ENCODE results near the gene BMP8A.
"Not testable (repeated sequence)": the region's sequence is repeated elsewhere in the genome, so short reads cannot be mapped to it uniquely, and the experiment has no call there.

Gene BMP8A

GRCh38 chr1:39527190-39527579 lies 35.7 kb downstream of the BMP8A start:
- not testable (repeated sequence) for DNase-seq (ENCODE audit: low spot score)

GRCh38 chr1:39528082-39528481 lies 36.6 kb downstream of the BMP8A start:
- no peak for DNase-seq (ENCODE audit: low spot score)

GRCh38 chr1:39529901-39530535 lies 38.6 kb downstream of the BMP8A start:
- no peak for DNase-seq (ENCODE audit: low spot score)

GRCh38 chr1:39531526-39531925 lies 40.1 kb downstream of the BMP8A start:
- DNase-seq (ENCODE audit: low spot score): no peak

- no peak for DNase-seq (ENCODE audit: low spot score)
Observed at GRCh38 chr1:39533442-39533841, 42.0 kb downstream of the BMP8A start.

- DNase-seq (ENCODE audit: low spot score): no peak
Observed at GRCh38 chr1:39538531-39539251, 47.3 kb downstream of the BMP8A start.

- peak; percentile 86 for DNase-seq (ENCODE audit: low spot score)
Observed at GRCh38 chr1:39539252-39539790, 47.9 kb downstream of the BMP8A start.

GRCh38 chr1:39540504-39541031 lies 49.1 kb downstream of the BMP8A start:
- DNase-seq (ENCODE audit: low spot score): peak; percentile 49

- DNase-seq (ENCODE audit: low spot score): no peak
Observed at GRCh38 chr1:39542924-39543323, 51.5 kb downstream of the BMP8A start.

GRCh38 chr1:39544327-39544726 lies 52.9 kb downstream of the BMP8A start:
- DNase-seq (ENCODE audit: low spot score): no peak

- no peak for DNase-seq (ENCODE audit: low spot score)
Observed at GRCh38 chr1:39545531-39545930, 54.1 kb downstream of the BMP8A start.

- DNase-seq (ENCODE audit: low spot score): no peak
Observed at GRCh38 chr1:39554277-39554676, 62.8 kb downstream of the BMP8A start.

- DNase-seq (ENCODE audit: low spot score): no peak
Observed at GRCh38 chr1:39561279-39561678, 69.8 kb downstream of the BMP8A start.

GRCh38 chr1:39562886-39563285 lies 71.5 kb downstream of the BMP8A start:
- no peak for DNase-seq (ENCODE audit: low spot score)

- no peak for DNase-seq (ENCODE audit: low spot score)
Observed at GRCh38 chr1:39563669-39564068, 72.2 kb downstream of the BMP8A start.

- DNase-seq (ENCODE audit: low spot score): no peak
Observed at GRCh38 chr1:39564340-39564739, 72.9 kb downstream of the BMP8A start.

- no peak for DNase-seq (ENCODE audit: low spot score)
Observed at GRCh38 chr1:39564941-39565340, 73.5 kb downstream of the BMP8A start.

- DNase-seq (ENCODE audit: low spot score): no peak
Observed at GRCh38 chr1:39566441-39567137, 75.2 kb downstream of the BMP8A start.

- DNase-seq (ENCODE audit: low spot score): no peak
Observed at GRCh38 chr1:39567302-39567701, 75.9 kb downstream of the BMP8A start.

- DNase-seq (ENCODE audit: low spot score): no peak
Observed at GRCh38 chr1:39568208-39568607, 76.8 kb downstream of the BMP8A start.

GRCh38 chr1:39569034-39569433 lies 77.6 kb downstream of the BMP8A start:
- no peak for DNase-seq (ENCODE audit: low spot score)

GRCh38 chr1:39570477-39571177 lies 79.2 kb downstream of the BMP8A start:
- no peak for DNase-seq (ENCODE audit: low spot score)
